ENCODE measurements around the gene WDR47.

WDR47 gene

DNA sequence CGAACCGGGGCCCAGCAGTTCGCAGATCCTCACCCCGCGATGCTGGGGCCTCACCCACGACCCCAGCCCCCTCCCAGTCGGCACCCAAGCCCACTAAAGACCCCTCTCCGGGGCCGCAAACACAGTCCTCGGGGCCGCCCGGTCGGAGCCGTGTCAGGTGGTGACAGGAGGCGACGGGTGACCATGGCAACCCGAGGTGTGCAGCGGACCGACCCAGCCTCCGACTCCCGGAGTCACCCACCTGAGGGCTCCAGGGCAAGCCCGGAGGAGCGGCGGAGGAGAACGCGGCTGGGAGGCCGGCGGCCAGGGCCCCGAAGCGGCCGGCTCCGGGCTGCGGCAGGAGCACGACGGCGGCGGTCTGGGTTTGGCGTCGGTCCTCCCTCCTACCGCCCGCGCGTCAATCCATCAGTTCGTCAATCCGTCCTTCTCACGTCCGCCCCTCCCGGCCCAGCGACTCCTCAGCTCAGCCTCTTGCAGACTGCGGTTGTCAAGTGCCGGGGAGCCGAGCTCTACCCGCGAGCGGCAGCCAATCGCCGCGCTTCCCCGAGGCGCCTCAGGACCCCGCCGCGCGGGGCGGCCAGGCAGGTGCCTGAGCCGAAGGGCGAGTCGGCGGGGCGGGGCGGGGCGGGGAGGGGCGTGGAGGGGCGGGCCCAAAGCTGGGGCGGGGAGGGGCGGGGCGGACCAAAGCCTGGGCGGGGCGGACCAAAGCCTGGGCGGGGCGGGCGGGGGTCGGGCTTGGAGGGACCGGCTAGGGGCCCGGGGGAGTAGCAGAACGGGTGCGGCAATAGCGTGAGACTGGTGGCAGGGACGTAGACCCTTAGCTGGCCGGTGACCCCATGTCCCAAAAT is at the start of gene WDR47:
Gene WDR47 (minus strand): TSS at position 482 of the 848 bp plus-strand sequence. CDS start 18,590 bp downstream, outside the sequence.
- DNase-seq (ENCODE audit: low spot score): peak; percentile 99

DNA sequence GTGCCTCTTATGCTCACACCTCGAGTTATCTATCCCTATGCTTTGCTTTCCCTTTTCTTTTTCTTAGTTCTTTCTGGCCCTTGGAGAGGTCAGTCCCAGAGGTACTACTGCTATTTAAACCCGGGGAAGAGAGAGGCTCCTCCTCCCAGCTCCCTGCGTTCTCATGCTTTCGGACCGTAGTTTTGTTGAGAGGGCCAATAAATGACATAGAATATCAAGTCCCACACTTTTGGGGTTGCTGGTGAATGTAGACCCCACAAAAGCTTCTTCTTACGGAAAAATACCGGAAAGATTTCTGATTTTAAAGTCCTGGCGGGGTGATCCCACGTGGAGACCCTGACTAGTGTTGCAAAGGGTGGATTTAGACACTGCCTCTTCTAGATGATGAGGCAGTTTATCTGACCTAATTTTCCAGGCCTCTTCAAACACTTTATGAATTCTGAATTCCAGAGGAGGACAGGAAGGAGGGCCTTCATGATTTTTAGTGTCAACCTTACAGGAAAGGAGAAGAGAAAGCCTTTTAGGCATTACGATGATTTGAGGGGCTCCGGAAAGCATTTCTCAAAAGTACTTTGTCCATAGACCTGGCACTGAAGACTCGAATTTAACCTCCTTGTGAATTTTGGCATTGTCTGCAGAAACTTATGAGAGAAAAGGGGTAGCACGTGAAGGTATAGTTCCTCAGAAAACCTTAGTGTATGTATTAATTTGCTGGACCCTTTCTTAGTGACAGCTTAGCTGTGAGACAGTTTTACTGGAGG is 49.4 kb upstream of the WDR47 start:
- DNase-seq (ENCODE audit: low spot score): peak; percentile 47

DNA sequence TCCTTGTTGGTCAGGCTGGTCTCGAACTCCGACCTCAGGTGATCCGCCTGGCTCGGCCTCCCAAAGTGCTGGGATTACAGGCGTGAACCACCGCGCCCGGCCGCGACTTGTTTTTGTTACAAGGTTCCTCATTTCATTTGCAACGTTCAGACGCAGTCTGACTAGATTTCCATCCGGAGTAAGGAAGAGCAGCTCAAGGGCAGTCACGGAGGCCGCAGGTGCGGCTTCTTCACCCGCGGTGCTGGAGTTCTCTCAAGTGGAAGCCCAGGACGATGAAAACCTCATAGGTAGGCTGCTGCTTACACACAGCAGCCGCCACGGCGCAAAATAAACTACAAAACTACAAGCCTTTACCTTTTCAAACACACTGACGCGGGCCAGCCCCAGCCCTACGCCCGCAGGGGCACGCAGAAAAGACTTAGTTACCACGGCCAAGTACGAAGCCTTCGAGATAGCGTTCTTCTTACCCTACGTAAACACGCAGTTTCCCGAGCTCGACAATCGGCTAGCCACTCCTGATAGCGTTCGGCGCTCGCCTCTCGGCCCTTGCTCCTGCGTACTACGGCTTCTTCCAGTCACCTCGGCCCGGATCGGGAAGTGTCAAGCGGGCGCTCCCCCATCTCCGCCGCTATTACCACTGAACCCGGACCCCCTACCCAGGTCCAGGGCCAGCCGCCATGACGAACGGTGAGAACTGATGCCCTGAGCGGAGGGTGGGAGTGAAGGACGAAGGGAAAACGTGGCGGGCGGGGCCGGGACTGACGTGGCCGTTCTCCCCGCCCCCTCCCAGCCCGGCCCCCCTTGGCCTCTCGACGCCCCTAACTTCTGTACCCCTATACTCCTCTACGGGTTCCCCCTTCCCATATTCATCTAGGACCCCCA is 48.5 kb upstream of the WDR47 start, which contains the start of gene TMEM167B:
Gene TMEM167B (plus strand): TSS at position 569 of the 882 bp plus-strand sequence. CDS start 109 bp downstream, at position 678.
- peak; percentile 80 for DNase-seq (ENCODE audit: low spot score)

DNA sequence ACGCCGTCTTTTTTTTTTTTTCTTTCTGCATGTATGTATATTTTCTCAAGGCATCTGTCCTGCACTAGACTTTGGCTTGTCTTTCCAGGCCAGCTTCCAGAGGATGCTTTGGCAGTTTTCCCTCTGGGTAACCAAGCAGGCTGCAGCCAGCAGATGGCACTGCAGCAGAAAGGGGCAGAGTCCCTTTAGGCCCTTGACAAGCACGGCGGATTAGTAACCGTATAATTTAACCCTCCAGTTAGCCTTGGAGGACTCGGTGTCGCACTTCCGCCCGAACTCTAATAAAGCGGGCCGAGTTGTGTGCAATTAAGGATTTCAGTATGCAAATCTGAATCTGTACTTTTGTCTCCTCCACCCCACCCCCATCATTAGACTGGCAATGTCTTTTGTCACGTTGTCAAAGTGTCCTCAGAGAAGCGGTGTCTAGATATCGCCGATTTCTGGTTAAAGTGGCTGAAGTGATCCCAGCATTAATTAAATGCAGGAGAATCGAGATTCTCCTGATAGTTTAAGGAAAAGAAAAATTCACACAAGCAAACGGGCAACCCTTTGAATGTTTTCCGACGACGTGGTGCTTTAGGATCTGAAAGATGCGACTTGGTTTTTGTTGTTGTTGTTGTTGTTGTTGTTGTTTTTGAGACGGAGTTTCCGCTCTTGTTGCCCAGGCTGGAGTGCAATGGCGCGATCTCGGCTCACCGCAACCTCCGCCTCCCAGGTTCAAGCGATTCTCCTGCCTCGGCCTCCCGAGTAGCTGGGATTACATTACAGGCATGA is 47.5 kb upstream of the WDR47 start:
- DNase-seq (ENCODE audit: low spot score): peak; percentile 62

DNA sequence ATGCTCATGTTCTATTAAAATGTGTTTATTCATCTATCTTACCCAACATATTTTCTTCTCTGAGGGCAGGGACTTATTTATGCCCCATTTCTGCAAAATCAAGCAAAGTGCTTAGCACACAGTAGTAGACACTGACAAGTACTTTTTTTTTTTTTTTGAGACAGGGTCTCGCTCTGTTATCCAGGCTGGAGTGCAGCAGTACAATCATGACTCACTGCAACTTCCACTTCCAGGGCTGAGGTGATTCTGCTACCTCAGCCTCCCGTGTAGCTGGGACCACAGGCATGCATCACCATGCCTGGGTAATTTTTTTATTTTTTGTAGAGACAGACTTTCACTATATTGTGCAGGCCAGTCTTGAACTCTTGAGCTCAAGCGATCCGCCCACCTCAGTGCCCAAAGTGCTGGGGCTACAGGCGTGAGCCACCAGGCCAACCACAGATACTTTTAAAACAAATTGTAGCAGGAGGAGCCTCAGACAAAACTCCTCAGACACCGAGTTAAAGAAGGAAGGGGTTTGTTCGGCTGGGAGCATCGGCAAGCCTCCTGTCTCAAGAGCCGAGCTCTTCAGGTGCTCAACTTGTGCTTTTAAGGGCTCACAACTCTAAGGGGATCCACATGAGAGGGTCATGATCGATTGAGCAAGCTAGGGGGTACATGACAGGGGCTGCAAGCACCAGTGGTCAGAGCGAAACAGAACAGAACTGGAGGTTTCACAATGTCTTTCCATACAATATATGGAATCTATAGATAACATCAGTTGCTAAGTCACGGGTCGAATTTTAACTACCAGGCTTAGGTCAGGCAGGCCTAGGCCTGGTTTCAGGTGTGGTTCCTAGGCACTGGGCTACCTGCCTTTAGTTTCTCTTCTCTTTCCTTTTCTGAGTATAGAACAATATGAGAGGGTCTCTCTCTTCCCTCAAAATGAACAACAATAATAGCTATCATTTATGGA is 42.9 kb upstream of the WDR47 start:
- DNase-seq (ENCODE audit: low spot score): no peak

DNA sequence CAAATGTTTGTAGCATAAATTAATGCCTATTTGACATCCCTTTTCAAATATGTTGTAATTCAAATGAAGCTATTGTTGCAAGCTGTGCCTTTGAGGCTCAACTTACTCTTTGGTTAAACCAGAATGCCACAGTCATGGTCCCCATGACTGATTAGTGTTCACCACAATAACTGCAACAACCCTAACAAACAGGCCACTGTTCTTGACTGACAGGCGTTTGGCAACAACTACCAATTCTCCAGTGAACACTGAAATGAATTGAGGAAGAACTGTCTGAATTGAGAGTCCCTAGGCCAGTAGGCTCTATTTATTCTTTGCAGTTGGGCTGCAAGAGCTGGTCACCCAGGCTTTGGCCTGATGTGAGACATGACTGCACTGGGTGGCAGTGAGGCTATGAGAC is 42.0 kb upstream of the WDR47 start:
- DNase-seq (ENCODE audit: low spot score): no peak

DNA sequence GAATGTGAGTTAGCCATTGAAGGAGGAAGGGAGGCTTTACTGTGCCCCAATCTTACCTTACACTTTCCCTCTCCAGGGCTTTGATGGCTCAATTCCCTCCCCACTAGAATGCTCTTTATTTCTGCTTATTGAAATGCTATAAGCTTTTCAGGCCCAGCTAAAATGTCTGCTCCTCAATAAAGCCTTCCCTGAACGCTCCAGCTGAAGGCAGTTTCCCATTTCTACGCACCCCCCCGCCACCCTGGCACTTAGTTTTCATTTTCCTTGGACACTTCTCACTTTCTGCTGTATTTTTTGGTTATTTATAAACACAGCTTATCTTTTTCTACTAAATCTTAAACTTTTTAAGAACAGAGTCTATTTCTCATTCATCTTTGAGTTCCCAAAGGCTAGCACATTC is 41.6 kb upstream of the WDR47 start:
- DNase-seq (ENCODE audit: low spot score): no peak

DNA sequence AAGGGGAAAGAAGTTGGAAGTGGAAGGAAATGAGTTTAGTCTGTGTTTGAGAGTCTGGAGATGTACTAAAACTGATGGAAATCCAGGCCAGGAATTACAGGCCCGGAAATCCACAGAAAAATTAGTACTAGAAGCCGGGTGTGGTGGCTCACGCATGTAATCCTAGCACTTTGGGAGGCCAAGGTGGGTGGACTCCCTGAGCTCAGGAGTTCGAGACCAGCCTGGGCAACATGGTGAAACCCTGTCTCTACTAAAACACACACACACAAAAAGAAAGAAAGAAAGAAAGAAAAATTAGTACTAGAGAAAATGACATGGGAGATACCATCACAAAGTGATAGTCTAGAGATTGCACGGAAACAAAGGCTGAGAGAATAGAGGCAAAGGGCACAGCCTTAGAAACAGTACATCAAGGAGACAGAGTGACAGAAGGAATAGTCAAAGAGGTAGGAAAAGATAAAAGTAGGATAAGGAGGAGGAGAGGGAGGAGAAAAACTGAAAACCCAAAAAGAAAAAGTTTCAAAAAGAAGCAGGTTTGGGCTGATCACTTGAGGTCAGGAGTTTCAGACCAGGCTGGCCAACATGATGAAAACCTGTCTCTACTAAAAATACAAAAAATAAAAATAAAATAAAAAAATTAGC is 38.7 kb upstream of the WDR47 start:
- no peak for DNase-seq (ENCODE audit: low spot score)

DNA sequence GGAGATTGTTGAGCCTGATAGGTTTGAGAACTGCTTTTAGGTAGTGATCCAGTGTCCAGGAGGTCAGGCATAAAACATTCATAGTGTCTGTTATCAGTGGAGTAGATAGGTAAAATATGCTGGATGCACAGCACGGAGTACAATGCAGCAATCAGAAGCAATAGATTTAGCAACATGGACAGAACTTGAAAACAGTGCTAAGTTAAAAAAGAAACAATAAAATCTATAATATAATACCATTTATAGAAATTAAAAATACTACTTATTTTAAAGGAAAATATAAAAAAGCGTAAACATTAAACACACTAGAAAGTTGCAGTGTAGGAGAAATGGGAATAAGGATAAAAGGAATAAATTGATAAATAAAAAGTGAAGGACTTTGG is 37.3 kb upstream of the WDR47 start:
- DNase-seq (ENCODE audit: low spot score): no peak

DNA sequence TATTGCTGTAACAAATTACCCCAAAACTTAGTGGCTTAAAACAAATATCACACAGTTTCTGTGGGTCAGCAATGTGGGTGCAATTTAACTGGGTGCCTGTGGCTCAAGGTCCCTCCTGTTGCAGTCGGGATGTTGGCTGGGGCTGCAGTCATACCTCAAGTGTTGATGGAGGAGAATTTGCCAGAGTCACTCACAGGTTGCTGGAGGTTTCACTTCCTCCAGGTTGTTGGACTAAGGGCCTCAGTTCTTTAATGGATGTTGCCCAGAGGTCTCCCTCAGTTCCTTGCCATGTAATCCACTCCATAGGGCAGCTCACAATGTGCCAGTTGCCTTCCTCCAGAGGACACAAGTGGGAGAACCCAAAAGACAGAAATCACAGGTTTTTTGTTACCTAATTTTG is 36.4 kb upstream of the WDR47 start:
- DNase-seq (ENCODE audit: low spot score): no peak

DNA sequence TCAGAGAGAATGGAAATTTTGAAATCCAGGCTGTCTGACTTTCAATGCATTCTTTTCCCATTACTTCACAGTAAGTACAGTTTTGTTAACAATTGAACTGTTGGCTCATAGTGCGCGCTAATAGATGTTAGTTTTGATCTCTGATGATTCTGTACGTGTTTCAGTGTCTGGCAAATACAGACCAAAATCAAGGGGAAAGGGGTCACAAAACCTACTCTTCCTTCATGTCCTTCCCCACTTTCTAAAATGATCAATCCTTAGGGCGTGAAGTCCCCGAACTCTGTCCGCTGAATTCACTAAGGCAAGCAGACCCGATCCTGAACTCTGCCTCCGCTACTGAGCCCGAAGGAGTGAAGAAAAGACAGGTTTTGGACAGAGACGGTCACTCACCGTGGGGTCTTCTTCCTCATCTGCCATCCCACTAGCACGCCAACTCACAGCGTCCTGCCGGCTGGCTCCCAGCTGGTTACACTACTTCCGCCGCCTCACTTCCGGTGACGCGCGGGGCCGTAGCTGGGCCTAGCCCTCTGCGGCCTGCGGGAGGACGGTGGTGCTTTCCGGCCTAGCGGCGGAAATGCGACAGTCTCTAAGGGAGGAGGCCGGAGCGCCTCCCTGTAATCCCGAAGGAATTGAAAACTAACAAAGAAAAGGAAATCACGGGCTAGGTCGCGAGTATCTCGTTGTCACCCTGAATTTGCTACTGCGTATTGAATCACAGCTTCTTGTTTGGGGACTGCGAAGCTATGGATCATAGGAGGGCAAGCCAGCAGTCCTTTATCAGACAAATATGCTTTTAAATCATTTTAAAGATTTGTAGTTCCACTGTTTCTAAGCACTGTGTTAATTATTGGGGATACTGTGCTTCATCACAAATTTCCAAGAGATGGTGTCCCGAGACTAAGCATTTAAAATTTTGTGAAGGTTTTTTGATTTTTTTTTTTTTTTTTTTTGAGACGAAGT is 33.9 kb upstream of the WDR47 start, which contains the start of gene TAF13:
Gene TAF13 (minus strand): TSS at position 473 of the 960 bp plus-strand sequence. CDS start 56 bp downstream, at position 417.
- DNase-seq (ENCODE audit: low spot score): peak; percentile 96

DNA sequence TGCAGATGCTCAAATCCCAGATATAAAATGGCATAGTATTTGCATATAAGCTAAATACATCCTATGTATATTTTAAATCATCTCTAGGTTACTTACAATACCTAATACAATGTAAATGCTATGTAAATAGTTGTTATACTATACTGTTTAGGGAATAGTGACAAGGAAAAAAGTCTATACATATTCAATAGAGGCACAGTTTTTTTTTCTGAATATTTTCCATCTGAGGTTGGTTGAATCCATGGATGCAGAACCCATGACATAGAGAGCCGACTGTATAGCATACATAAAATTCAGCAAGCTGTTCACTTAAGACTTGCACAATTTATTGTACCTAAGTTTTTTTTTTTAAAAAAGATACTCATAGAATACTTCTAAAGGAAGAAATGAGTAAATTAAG is 27.4 kb upstream of the WDR47 start:
- DNase-seq (ENCODE audit: low spot score): no peak

DNA sequence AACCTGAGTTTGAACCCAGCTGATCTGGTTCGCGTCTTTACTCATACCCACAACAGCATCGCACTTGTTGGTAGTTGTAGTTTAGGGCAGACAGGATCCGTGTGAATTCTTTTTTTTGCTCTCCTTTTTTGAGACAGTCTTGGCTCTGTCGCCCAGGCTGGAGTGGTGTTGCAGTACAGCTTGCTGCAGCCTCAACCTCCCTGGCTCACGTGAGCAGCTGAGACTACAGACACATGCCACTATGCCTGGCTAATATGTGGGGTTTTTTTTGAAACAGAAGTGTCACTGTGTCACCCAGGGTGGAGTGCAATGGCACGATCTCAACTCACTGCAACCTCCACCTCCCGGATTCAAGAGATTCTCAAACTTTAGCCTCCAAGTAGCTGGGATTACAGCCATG is 26.0 kb upstream of the WDR47 start:
- no peak for DNase-seq (ENCODE audit: low spot score)

DNA sequence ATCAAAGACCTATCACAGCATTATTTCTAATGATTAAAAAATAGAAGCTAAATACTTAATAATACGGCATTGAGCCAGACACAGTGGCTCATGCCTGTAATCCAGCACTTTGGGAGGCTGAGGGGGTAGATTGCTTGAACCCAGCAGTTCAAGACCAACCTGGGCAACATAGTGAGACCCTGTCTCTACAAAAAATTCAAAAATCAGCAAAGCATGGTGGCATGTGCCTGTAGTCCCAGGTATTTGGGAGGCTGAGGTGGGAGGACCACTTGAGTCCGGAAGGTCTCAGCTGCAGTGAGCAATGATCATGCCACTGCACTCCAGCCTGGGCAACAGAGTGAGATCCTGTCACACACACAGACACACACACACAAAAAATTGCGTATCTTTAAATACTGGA is 23.2 kb upstream of the WDR47 start:
- DNase-seq (ENCODE audit: low spot score): no peak

DNA sequence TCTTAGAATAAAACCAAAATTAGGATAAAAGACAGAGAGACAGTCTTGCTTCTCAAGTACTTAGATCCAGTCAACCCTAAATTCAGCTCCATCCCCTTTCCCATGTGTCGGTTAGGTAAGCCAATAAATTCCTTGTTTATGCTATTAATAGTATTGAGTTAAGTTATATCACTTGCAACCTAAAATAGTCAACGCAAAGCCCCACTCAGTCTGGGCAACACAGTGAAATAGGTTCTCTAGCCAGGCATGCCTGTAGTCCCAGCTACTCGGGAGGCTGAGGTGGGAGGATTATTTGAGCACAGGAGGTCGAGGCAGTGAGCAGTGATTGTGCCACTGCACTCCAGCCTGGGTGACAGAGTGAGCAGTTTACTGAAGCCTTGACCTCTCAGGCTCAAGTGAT is 19.3 kb upstream of the WDR47 start:
- no peak for DNase-seq (ENCODE audit: low spot score)

DNA sequence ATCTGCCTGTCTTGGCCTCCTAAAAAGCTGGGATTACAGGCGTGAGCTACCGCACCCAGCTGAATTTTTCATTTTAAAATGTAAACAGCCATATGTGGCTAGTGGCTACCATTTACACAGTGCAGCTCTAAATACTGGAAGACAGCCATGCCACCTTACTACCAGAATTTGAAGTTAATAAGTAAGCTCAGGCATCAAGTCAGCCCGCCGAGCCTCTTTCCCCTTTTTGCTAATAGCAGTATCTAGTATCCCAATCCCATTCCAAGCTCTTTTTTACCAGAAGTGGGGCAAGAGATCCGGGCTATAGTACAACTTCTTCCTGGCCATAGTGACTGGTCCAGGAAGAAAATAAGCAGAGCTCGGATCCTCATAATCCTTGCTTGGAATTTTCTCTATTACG is 18.8 kb upstream of the WDR47 start:
- DNase-seq (ENCODE audit: low spot score): no peak

DNA sequence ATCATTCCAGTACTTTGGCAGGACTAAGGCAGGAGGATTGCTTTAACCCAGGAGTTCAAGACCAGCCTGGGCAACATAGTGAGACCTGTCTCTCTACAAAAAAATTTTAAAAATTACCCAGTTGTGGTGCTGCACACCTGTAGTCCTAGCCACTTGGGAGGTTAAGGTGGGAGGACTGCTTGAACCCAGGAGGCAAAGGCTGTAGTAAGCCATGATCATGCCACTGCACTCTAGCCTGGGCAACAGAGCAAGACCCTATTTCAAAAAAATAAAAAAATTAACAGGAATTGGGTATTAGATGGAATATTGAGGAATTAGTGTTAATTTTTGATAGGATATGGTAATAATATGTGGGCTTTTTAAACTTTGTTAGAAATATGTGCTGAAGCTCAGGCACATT is 17.1 kb upstream of the WDR47 start:
- no peak for DNase-seq (ENCODE audit: low spot score)

DNA sequence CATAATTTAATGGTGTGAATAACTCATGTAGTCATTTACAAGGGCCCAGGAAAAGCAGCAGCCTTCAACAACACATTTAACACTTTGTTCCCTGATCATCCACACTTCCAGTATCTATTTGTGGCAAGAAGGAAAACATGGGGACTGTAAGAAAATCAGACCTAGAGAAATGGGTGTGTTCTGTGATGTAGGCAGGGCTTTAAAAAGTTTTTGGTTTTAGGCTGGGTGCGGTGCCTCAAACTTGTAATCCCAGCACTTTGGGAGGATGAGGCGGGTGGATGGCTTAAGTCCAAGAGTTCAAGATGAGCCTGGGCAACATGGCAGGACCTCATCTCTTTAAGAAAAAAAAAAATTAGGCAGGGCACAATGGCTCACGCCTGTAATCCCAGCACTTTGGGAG is 14.2 kb upstream of the WDR47 start:
- DNase-seq (ENCODE audit: low spot score): no peak

All from iPS-NIHi11 (cell line).